ENCODE measurements around the gene TLCD5. TPM values are rescaled to one million over a fixed set of nuclear protein-coding genes. Genes with fewer than 3 reads are reported as not detected.

TLCD5 gene
- total RNA-seq, 4 donors from 2014 or later: 1.3 to 9.4 (median 1.5) TPM; not detected in 1

- Histone ChIP-seq H3K9me3 (no peaks in the 10 kb centered on the region), H3K27me3 (no peaks in the 10 kb centered on the region), H3K36me3 (no peaks in the 10 kb centered on the region), H3K4me1 (peaks cover 0 to 21% (median 11%) of the 10 kb centered on the region in 4 donors), H3K4me3 (no peak overlapping the region), H3K27ac (no peak overlapping the region)
- intact Hi-C loops (cut with DNase I; ENCODE audit: low total_unique reads): no loop called here
- DNase-seq: no peak
- no peak for TF ChIP-seq EP300 (IDR thresholded peaks at IDR 0.05; ENCODE audit: low read depth)
- TF ChIP-seq POLR2AphosphoS5 (IDR thresholded peaks at IDR 0.05): no peak
- WGBS, 2 donors (ENCODE audit: low coverage in 1 of 2): 94 to 100% methylated on average over 1 to 11 of the region's 11 CpGs
- in situ Hi-C loops (cut with MboI; ENCODE audit: low pct_ligation_motif_present in 1 of 4, low pct_unique_long_range_greater_than_20kb in 1 of 4, low sequenced_read_pairs in 3 of 4): loop anchor here in 1 of 4 donors (10.0 kb wide), 1 partner anchor 73 kb away; no protein-coding TSS in a partner anchor
These were observed 17.6 kb upstream of the TLCD5 start for GRCh38 chr11:120307476-120307875.

GRCh38 chr11:120308081-120308480 lies 17.0 kb upstream of the TLCD5 start:
- H3K27me3 ChIP-seq: no peaks in the 10 kb centered on the region
- 59 to 82% methylated on average over 2 to 7 of the region's 7 CpGs for WGBS, 2 donors (ENCODE audit: low coverage in 1 of 2)
- TF ChIP-seq POLR2A (IDR thresholded peaks at IDR 0.05) (no peak), POLR2AphosphoS5 (IDR thresholded peaks at IDR 0.05) (no peak), CTCF (IDR thresholded peaks at IDR 0.05) (no peak), EP300 (IDR thresholded peaks at IDR 0.05; ENCODE audit: low read depth) (no peak)
- H3K4me1 ChIP-seq: peaks cover 0 to 15% (median 9%) of the 10 kb centered on the region in 4 donors
- intact Hi-C loops (cut with DNase I; ENCODE audit: low total_unique reads) (no loop called here), in situ Hi-C loops (cut with MboI; ENCODE audit: low pct_ligation_motif_present in 1 of 4, low pct_unique_long_range_greater_than_20kb in 1 of 4, low sequenced_read_pairs in 3 of 4) (loop anchor here in 1 of 4 donors (10.0 kb wide), 1 partner anchor 73 kb away; no protein-coding TSS in a partner anchor)
- H3K9me3 ChIP-seq: no peaks in the 10 kb centered on the region
- DNase-seq: no peak
- no peaks in the 10 kb centered on the region for H3K36me3 ChIP-seq
- no peak overlapping the region for H3K27ac ChIP-seq
- H3K4me3 ChIP-seq: no peak overlapping the region

- Histone ChIP-seq H3K27ac (no peak overlapping the region), H3K4me1 (peaks cover 0 to 9% (median 3%) of the 10 kb centered on the region in 4 donors)
- DNase-seq: peak; percentile 55
These were observed 14.2 kb upstream of the TLCD5 start for GRCh38 chr11:120310870-120311269.

GRCh38 chr11:120314861-120315260 lies 10.2 kb upstream of the TLCD5 start:
- intact Hi-C loops (cut with DNase I; ENCODE audit: low total_unique reads): no loop called here
- DNase-seq: no peak
- 82% methylated on average over 3 of the region's 3 CpGs; no CpG with 5 or more reads in 1 of the 2 donors for WGBS, 2 donors (ENCODE audit: low coverage in 1 of 2)
- no peaks in the 10 kb centered on the region for H3K9me3 ChIP-seq
- H3K27ac ChIP-seq: no peak overlapping the region
- H3K4me1 ChIP-seq: peaks cover 10 to 21% (median 15%) of the 10 kb centered on the region in 4 donors
- no peak overlapping the region for H3K4me3 ChIP-seq
- H3K36me3 ChIP-seq: no peaks in the 10 kb centered on the region
- TF ChIP-seq CTCF (IDR thresholded peaks at IDR 0.05) (no peak), POLR2A (IDR thresholded peaks at IDR 0.05) (no peak), EP300 (IDR thresholded peaks at IDR 0.05; ENCODE audit: low read depth) (no peak), POLR2AphosphoS5 (IDR thresholded peaks at IDR 0.05) (no peak)
- peaks cover 4% of the 10 kb centered on the region for H3K27me3 ChIP-seq
- in situ Hi-C loops (cut with MboI; ENCODE audit: low pct_ligation_motif_present in 1 of 4, low pct_unique_long_range_greater_than_20kb in 1 of 4, low sequenced_read_pairs in 3 of 4): no loop called here

More at GRCh38 chr11:120310870-120311269, 14.2 kb upstream of the TLCD5 start:
- Histone ChIP-seq H3K4me3 (no peak overlapping the region), H3K36me3 (no peaks in the 10 kb centered on the region), H3K27me3 (no peaks in the 10 kb centered on the region), H3K9me3 (no peaks in the 10 kb centered on the region)
- intact Hi-C loops (cut with DNase I; ENCODE audit: low total_unique reads) (no loop called here), in situ Hi-C loops (cut with MboI; ENCODE audit: low pct_ligation_motif_present in 1 of 4, low pct_unique_long_range_greater_than_20kb in 1 of 4, low sequenced_read_pairs in 3 of 4) (no loop called here)
- WGBS, 2 donors (ENCODE audit: low coverage in 1 of 2): 41 to 49% methylated on average over 3 of the region's 3 CpGs
- TF ChIP-seq POLR2AphosphoS5 (IDR thresholded peaks at IDR 0.05) (peak in 1 of 3 donors; percentile 23), EP300 (IDR thresholded peaks at IDR 0.05; ENCODE audit: low read depth) (no peak)

GRCh38 chr11:120316880-120317688 lies 8.0 kb upstream of the TLCD5 start:
- no peaks in the 10 kb centered on the region for H3K9me3 ChIP-seq
- intact Hi-C loops (cut with DNase I; ENCODE audit: low total_unique reads) (no loop called here), in situ Hi-C loops (cut with MboI; ENCODE audit: low pct_ligation_motif_present in 1 of 4, low pct_unique_long_range_greater_than_20kb in 1 of 4, low sequenced_read_pairs in 3 of 4) (no loop called here)
- no peak for TF ChIP-seq EP300 (IDR thresholded peaks at IDR 0.05; ENCODE audit: low read depth)
- peak in 2 of 3 donors; percentile 42 to 71 for TF ChIP-seq POLR2AphosphoS5 (IDR thresholded peaks at IDR 0.05)
- peak; percentile 90 for DNase-seq
- no peaks in the 10 kb centered on the region for H3K36me3 ChIP-seq
- peak overlapping the region; percentile 56 to 65 (median 62) for H3K27ac ChIP-seq
- H3K4me1 ChIP-seq: peaks cover 10 to 17% (median 12%) of the 10 kb centered on the region in 4 donors
- WGBS, 2 donors (ENCODE audit: low coverage in 1 of 2): 11 to 19% methylated on average over 5 to 8 of the region's 8 CpGs
- no peak overlapping the region for H3K4me3 ChIP-seq
- peaks cover 4% of the 10 kb centered on the region for H3K27me3 ChIP-seq
